ENCODE results near the gene IMP3.

IMP3 gene

DNA sequence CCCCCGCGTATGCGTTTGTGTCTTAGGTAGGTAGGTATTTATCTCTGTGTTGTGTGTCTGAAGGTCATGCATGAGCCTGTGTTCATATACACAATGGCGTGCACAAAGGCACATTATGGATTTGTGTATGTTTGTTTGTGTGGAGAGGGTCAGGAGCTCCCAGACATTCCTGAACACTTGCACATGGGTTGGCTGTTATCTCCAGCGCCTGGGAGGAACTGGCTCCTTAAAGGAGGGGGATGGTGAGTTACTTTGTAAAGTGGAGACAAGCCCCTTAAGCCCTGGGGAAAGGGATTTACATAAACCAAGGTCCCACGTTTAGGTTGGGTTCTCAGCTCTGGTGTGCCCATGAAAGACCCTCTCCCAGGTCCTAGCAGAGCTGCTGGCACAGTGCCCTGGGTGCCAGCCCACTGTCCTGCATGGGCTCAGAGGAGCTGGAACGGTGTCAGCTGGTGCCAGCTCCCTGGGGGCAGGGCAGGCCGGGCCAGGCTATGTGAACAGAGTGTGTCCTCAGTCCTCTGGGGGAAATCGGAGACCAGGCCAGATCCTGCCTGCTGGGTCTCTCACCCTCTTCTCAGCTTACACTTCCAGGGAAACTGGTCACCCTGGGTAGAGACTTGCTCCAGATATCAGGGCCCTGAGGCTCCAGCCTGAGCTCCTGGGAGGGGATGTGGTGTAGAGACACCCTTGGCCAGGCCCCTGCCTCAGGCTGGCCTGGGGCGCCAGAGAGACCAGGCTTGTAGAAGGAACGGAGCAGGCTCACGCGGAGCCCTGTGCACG lies 32.8 kb upstream of the IMP3 start:
- DNase-seq (ENCODE audit: low read depth, low spot score) = peak; percentile 87

DNA sequence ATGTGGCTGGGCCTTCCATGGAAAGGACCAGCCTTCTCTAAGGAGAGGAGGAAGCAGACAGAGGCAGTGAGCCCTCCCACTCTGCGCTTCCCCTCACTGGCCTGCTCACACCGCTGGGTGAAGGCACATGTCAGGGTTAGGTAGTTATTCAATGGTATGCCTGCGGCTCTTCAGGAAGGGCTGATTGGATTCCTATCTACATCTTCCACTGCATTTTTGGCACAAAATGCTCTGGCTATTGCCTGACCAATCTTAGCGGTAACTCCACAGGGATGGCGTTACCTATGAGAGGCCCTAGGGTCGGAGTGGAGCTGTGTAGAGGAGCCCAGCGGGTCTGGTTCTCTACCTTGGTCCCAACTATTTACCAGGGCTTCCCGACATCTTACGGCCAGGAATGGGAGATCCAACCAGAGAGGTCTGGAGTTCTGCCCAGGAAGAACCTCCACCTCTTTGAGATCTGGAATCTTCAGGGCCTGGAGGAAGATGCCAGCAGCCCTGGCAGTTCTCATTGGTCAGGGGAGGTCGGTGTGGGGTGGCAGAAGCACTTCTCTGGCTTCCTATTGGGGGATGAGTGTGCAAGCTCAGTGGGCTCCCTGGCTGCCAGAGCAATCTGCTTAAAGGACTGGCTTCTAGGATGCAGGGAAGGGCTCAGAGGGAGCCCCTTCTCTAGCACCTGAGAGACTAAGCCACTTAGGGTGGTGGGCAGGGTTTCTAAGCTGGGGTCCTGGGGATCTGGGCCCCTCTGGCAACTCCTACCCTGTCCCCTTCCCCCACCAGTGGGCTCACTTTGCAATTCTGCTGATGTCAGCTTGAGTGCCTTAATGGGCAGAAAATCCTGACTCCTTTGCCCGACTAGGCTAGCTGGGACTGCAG lies 31.9 kb upstream of the IMP3 start:
- peak; percentile 44 for DNase-seq (ENCODE audit: low read depth, low spot score)

DNA sequence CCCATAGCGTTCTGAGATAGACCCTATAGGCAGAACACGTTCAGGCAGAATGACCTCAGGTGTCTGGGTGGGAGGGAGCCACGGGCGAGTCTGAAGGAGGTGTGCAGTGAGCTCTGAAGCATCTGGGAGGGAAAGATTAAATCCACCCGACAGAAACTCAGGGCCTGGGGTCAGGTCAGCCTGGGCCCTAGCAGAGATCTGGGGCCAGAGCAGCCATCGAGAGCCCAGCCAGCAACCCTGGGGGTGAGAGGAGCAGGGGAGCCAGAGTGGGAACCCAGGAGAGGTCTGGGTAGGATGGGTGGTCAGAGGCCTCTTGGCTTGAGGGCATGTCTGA lies 29.8 kb upstream of the IMP3 start:
- no peak for DNase-seq (ENCODE audit: low read depth, low spot score)

DNA sequence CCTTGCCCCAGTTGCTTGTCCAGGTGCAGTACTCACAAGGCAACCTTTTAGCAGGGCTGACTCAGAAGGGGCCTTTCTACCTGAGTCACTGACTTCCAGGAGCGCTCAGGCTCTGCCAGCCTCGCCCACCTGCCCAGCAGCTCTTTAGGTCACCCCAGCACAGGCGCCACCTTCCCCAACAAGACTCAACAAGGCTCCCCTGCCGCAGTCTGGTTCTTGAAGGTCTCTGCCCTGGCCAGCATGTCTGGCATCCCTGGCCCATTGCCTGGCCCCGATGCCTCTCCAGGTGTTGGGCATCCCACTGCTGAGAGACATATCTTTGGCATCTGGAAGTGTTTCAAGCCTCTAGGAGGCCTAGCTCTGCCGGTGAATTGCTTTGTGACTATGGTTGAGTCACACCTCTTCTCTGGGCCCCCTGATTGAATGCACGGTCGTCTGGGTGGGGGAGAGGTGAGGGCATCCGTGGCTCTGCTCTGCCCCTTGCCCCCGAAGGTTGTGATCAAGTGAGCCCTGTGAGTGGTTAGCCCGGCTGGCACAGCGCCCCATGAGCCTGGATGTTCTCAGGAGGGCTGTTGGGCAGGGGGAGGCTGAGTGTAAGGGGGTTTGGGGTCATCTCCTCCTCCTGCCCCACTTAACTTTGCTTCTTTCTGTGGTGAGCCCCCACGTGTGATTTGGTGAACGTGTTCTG lies 29.3 kb upstream of the IMP3 start:
- peak; percentile 48 for DNase-seq (ENCODE audit: low read depth, low spot score)

DNA sequence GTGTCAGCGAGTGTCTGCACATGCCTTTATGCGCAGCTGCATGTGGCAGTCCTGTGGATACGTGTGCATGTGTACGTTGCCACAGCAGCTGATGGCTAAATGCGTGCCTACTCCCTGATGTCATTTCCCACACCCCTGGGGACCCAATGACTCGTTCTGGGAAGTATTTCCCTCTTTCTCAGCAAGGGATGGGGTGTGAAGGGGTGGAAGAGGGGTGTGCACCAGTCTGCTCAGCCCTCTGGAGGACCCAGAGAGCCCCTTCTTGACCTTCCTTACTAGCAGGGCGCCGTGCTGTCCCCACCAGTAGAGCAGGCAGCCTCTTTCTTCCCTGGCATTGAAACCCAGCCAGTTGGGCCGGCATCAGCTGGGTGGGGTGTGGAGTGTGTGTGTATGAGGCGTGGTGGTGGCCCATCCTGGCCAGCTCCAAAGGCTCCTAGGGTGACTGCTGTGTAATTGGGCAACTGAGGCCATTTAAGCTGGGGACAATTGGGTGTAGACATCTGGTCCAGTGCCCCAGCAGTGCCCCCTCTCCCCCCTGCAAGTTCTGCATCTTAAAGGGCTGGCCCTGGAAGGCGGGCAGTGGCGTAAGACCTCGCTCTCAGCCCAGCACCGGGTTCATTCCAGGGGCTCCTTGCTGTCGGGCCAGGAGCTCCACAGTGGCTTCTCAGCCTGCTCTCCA lies 26.9 kb upstream of the IMP3 start:
- DNase-seq (ENCODE audit: low read depth, low spot score) = peak; percentile 97

DNA sequence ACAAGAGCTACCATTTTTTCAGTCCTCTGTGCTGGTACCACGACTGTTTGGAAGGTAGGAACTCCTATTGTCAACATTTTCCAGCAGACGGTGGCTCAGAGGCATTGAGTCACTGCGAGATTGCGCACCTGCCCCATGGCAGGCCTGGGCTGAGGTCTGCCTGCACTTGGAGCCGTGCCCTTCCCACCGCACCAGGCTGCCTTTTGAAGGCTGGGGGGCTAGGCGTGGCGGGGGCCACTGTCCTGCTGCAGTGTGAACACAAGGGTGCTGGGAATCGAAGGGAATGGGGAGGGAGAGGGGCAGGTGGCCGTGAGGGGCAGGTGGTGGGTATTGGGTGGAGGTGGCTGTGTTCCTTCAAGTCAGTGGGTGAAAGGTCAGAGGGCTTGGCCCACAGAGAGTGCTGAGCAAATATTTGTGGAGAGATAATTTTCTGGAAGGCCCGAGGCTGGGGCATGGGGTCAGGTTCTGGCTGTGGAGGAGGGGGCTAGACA lies 24.0 kb upstream of the IMP3 start:
- DNase-seq (ENCODE audit: low read depth, low spot score) = no peak

DNA sequence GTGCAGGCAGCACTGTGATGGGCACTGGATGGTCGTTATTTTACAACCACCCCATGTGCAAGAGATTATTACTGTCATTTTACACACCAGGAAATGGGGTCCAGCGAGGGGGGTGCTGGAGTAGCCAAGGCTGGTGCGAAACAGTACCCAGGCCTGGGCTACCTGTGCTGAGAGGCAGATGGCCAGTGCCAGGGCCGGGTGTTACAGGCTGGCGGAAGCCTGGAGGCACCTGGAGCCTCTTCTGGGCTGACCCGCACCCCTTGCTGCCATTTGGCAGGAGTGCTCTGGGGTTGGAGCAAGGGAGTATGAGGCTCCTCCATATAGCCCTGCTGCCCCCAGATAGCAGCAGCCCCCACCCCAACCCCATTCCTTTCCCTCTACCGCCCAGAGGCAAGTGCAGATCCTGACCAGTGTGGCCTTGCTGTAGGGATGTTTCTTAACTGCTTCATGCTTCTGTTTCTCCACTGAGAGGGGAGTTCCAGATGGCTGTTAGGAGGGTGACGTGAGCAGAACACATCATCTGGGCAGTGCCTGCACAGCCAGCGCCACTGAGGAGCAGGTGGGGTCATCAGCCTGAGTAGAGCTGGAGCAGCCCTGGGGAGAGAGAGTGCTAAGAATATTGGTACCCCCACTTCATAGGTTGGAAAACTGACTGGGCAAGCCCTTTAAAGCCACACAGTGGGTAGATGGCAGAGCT lies 22.9 kb upstream of the IMP3 start:
- no peak for DNase-seq (ENCODE audit: low read depth, low spot score)

DNA sequence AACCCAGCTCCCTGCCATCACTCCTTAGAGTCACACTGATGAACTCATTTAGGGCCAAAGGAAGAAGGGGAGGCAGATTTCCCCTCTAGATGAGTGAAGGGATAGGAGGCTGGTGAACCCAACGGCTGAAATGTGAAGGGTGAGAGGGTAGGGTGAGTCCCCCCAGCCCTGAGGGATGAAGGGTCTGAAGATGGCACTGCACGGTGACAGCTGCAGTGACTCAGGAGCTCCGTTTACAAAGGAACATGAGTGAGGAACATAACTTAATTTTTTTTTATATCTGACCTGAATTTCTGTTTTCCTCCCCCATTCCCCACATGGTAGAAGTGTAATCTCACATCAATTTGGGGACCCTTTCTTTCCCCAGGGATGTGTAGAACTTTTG lies 21.7 kb upstream of the IMP3 start:
- DNase-seq (ENCODE audit: low read depth, low spot score) = no peak

DNA sequence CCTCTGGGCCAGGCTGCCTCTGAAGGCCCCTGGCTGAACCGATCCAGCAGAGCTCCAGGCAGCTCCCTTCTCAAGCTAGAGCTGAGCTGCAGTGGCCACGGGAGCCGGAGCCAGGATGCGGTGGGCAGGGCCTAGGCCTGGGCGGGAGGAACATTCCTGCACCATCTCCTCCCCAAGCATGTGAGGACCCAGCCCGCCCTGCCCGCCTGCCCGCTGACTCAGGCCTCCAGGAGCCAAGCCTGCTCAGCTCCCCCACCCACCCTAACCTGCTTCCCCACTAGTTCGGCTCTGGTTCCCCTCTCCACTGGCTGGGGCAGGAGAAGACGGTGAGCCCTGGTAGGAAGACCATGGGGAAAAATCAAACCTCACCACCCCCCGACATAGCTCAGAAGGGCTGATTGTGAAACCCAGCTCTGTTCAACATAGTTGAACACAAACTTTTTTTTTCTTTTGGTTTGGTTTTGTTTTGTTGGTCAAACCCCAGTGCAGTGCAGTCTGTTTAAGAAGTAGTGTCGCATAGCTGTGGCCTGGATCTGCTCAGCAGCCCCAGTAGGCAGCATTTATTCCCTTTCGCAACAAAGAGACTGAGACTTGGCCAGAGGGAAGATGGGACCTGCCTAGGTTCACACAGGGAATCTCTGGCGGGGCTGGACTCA lies 21.2 kb upstream of the IMP3 start:
- DNase-seq (ENCODE audit: low read depth, low spot score) = peak; percentile 98

DNA sequence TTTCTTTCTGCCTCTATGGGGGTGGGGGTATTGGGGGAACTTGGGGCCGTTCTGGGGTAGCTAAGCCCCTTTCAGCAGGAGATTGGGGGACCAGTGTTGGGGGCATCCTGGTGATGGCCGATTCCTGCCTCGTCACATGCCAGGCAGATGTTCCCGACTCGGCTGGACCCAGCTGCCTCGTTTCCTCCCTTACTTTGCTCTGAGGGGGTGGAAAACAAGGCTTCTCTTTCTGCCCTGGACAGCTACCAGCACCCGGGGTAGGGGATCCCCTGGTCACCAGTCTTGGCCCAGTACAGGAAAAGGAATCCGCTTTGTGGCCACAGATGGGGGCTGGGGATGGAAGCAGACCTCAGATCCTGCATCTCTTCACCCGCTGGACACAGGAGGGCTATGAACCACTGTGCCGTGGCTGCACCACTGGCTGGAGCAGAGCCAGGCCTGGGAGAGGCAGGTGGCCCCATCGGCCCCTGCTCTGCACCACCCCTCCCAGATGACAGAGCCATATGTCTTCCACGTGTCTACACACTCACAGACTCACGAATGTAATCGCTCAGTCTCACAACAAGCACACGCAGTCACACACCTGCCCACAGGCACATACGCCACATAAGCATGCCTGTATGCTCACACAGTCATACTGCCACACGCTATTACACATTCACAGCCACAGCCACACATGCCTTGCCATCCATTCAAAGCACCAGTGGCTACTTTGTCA lies 20.1 kb upstream of the IMP3 start:
- peak; percentile 29 for DNase-seq (ENCODE audit: low read depth, low spot score)

DNA sequence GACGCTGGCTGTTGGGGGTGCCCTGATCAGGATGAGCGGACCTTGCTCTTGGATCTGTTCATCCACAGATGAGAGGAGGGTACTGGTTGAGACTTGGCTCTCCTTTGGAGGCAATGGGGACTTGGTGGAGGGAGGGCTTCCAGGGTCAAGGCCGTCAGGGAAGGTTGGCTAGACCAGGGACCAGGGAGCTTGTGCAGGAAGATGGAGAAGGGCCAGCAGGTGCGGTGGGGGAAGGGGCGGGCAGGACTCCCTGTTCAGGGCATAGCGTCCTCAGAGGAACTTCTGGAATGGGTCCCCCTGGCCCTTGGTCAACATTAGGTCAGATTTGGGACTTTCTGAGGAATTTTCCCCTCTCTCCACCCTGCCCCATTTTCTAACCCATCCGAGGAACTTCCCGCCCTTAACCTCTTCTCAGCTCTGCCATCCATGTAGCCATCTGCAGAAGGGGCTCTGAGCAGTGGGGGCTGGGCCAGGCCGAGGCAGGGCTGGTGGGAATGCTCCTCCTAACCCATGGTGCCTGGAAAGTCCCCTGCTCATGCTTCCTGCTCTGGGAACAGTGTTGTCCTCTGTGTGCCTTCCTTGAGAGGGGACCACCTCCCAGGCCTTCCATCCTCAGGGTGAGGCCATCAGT lies 19.2 kb upstream of the IMP3 start:
- DNase-seq (ENCODE audit: low read depth, low spot score) = no peak

DNA sequence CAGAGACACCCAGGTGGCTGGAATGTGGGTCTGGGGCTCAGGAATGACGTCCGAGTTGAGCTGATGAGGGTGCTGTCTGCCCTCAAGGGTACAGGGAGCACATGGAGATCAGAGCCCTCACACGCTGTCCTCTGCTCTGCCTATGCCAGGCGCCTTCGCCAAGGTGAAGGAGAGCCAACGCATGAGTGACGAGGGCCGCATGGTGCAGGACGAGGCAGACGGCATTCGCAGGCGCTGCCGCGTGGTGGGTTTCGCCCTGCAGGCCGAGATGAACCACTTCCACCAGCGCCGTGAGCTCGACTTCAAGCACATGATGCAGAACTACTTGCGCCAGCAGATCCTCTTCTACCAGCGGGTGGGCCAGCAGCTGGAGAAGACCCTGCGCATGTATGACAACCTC lies 16.8 kb upstream of the IMP3 start:
- DNase-seq (ENCODE audit: low read depth, low spot score) = no peak

DNA sequence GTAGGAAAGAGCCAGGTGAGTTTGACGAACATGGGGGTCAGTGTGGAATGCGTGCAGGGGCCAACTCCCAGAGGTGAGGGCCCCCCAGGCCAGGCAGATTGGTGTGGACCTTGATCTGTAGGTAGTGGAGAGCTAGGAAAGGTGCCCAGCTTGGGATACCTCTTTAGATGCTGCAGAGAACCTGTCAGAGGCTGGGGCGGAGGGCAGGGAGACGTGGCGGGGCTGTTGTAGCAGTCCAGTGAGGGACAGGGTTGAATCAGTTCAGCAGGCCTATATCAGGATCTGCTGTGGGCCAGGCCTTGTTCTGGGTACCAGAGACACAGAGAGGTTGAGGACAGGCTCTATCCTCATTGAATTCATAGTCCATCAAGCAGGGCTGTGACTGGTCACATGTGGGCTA lies 16.3 kb upstream of the IMP3 start:
- DNase-seq (ENCODE audit: low read depth, low spot score) = no peak

DNA sequence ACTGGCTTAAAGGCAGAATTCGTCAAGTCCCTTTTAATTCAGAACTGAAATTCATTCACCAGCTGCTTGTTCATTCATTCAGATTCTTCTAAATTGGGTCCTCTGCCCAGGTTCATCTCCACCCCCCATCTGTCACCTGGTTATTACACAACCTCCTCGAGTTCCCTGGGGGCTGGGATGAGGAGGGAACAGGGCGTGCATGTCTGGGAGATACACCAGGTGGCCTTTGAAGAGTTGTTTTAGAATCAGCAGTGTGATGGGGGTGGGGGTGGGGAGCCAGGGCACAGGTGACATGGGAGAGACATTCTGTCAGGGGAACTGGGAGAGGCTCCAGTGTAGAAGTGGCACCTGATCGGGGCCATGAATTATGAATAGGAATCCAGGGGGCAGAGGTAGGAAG lies 15.9 kb upstream of the IMP3 start:
- no peak for DNase-seq (ENCODE audit: low read depth, low spot score)

DNA sequence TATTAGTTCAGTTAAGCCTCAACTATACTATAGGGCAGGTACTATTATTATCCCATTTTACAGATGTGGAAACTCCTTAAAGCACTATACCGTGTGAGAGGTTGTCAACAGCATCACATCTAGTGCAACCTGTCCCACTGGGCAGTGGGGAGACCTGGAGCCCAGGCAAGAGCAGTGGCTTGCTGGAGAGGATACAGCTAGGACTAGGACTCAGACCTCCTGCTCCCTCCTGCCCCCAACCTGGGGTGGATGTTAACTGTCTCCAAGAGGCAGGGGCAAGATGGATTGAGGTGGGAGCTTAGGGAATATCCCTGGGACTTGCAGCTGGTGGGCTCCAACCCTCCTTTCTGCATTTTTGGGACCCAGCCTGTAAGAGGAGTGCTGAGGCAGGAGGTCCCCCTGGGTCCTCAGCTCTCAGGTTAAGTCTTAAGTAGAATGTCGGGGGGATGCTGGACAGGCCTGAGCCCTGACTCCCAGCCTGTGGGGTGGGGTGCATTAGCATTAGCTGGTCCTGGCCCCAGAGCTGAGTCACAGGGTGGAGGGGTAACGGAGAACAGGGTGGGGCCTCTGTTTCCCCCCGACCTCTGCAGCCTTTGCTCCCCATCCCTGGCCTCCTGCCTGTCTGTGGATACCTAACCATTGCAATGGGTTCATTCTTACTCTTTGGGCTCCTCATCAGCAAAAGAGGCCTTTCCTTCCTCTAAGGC lies 14.3 kb upstream of the IMP3 start:
- DNase-seq (ENCODE audit: low read depth, low spot score) = no peak

DNA sequence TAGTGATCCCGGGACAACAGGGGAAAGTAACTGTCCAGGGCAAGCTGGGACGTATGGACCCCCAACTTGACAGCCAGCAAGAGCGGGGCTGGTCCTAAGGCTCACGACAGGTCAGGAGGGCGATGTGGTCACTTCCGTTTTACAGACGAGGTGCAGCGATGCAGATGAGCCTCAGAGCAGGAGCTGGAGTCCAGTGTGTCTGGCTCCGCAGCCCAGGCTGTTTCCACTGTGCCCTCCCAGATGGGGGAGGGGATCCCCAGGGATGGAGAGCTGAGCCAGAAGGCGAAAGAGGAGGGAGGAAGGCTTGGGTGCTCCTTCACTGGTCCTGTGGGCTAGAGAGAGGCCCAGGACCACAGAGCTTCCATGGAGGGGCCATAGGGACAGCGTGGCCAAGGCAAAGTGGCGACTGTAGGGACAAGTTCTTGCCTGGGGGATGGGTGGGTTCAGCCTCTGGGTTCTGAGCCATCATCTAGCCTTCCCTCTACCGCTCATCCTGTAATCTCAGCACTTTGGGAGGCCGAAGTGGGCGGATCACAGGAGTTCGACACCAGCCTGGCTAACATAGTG lies 13.4 kb upstream of the IMP3 start:
- DNase-seq (ENCODE audit: low read depth, low spot score) = no peak

DNA sequence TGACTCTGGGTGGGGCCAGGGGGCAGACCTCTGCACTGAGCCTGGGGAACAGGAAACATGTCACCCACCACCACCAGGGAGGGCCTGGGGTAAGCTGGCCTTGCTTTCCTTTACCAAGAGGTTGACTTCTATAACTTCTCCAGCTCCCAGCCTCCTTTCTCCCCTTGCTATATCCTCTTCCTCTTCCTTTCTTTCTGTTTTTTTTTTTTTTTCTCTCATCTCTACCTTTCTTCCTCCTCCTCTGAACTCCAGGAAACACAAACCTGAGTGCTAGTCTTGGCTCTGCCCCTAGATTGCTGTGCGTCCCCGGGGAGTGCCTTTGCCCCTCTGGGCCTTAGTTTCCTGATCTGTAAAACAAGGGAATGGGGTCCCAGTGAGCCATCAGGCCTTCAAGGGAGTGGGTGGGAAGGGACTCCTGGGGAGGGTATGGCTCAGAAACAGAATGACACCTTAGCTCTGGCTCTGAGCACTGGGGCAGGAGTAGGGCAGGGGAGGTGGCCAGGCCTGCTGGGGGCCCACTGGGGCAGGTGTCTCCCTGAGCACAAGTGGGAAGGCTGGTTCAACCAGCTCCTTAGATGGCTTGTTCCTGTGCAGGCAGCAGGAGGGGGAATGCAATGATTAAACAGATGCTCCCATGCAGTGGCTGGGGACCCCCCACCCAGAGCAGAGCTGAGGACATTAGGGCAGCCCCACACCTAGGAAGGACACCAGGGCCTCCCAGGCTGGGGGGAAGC lies 12.0 kb upstream of the IMP3 start:
- DNase-seq (ENCODE audit: low read depth, low spot score) = no peak
